GM18507 (cell line): Measurements from ENCODE around the gene SLC27A4.
"Not testable (repeated sequence)": the region's sequence is repeated elsewhere in the genome, so short reads cannot be mapped to it uniquely, and the experiment has no call there.

ENCODE experiments used
- DNase-seq: peaks from one replicate; pipeline ENCODE4 v3.0.0; 2011; ENCODE audit warnings: low read depth; ENCODE audit not compliant: insufficient read length; ENCODE audit errors: extremely low spot score
- FAIRE-seq: peaks from 2 replicates; lab custom pipeline; 2011; peaks lifted over from hg19 to GRCh38; lab: Jason Lieb, UNC

The SLC27A4 gene

GRCh38 chr9:128323212-128323730, 17.1 kb upstream of the SLC27A4 start:
- DNase-seq (no peak), FAIRE-seq (no peak)

GRCh38 chr9:128323791-128324190, 16.5 kb upstream of the SLC27A4 start:
- FAIRE-seq, result no peak
- DNase-seq, result no peak

GRCh38 chr9:128324401-128324800, 15.9 kb upstream of the SLC27A4 start:
- no peak for FAIRE-seq
- no peak for DNase-seq

GRCh38 chr9:128325629-128326028, 14.7 kb upstream of the SLC27A4 start:
- no peak for DNase-seq
- FAIRE-seq, result no peak

- DNase-seq (no peak), FAIRE-seq (no peak)
Observed at GRCh38 chr9:128333451-128333869, 6.9 kb upstream of the SLC27A4 start.

- FAIRE-seq, result no peak
- no peak for DNase-seq
Observed at GRCh38 chr9:128335161-128335560, 5.2 kb upstream of the SLC27A4 start.

- no peak for FAIRE-seq
- no peak for DNase-seq
Observed at GRCh38 chr9:128335914-128336313, 4.4 kb upstream of the SLC27A4 start.

- DNase-seq, result no peak
- no peak for FAIRE-seq
Observed at GRCh38 chr9:128337936-128338335, 2.4 kb upstream of the SLC27A4 start.

GRCh38 chr9:128338852-128339614, 1.3 kb upstream of the SLC27A4 start:
- not testable (repeated sequence) for DNase-seq, FAIRE-seq

- FAIRE-seq (no peak), DNase-seq (no peak)
Observed at GRCh38 chr9:128340691-128341434, 536 bp downstream of the SLC27A4 start.

GRCh38 chr9:128341435-128341849, 1.1 kb downstream of the SLC27A4 start:
- peak; percentile 70 for FAIRE-seq
- DNase-seq, result peak; percentile 51

- DNase-seq (no peak), FAIRE-seq (no peak)
Observed at GRCh38 chr9:128342971-128343680, 2.8 kb downstream of the SLC27A4 start.

- no peak for FAIRE-seq
- DNase-seq, result no peak
Observed at GRCh38 chr9:128343855-128344254, 3.5 kb downstream of the SLC27A4 start.

- FAIRE-seq (no peak), DNase-seq (no peak)
Observed at GRCh38 chr9:128344931-128345605, 4.7 kb downstream of the SLC27A4 start.

GRCh38 chr9:128349125-128349524, 8.8 kb downstream of the SLC27A4 start:
- no peak for FAIRE-seq

GRCh38 chr9:128349772-128350171, 9.4 kb downstream of the SLC27A4 start:
- no peak for FAIRE-seq

More at GRCh38 chr9:128349125-128349524, 8.8 kb downstream of the SLC27A4 start:
- DNase-seq, result no peak

GRCh38 chr9:128355451-128355850, 15.1 kb downstream of the SLC27A4 start:
- DNase-seq (no peak), FAIRE-seq (no peak)

More at GRCh38 chr9:128349772-128350171, 9.4 kb downstream of the SLC27A4 start:
- DNase-seq, result no peak

GRCh38 chr9:128358090-128358489, 17.8 kb downstream of the SLC27A4 start:
- FAIRE-seq (no peak), DNase-seq (no peak)

- no peak for FAIRE-seq
- no peak for DNase-seq
Observed at GRCh38 chr9:128358861-128359260, 18.5 kb downstream of the SLC27A4 start.
